ENCODE results near the gene JARID2.

- TF ChIP-seq CTCF (optimal IDR thresholded peaks at IDR 0.05 in 1 of 3, IDR thresholded peaks at IDR 0.05 in 1 of 3, conservative IDR thresholded peaks at IDR 0.05 in 1 of 3; ENCODE audit: extremely low read depth in 1 of 3, insufficient read depth in 2 of 3, low read length in 3 of 3) (no peak), EZH2 (IDR thresholded peaks at IDR 0.05; ENCODE audit: low read length) (no peak)
Measured at GRCh38 chr6:15426395-15426794, 180.5 kb downstream of the JARID2 start.

Measured in keratinocyte (primary cell).